ENCODE measurements around the gene SLC22A31. TPM values are rescaled to one million over a fixed set of nuclear protein-coding genes. Genes with fewer than 3 reads are reported as not detected.

Gene SLC22A31
- polyA plus RNA-seq, 1 of the 3 experiments (the other 2 are of a cell fraction): 0.07 TPM

- peaks cover 3% of the 10 kb centered on the region for H3F3A ChIP-seq (replicated peaks; ENCODE audit: insufficient read depth)
- DNase-seq: peak; percentile 59
- H3K4me2 ChIP-seq: peak overlapping the region; percentile 52; the same call in 1 of the 2 replicates
- POLR2A ChIA-PET: no interaction called here
- no peaks in the 10 kb centered on the region for H3K36me3 ChIP-seq (replicated peaks in 1 of 2; ENCODE audit: control insufficient read depth in 1 of 2, insufficient read depth in 2 of 2, low read length in 1 of 2)
- H3K9me2 ChIP-seq: no peaks in the 10 kb centered on the region
- H3K79me2 ChIP-seq (ENCODE audit: insufficient read depth): no peaks in the 10 kb centered on the region
- CTCF ChIA-PET: interaction anchor here (1.3 kb wide), 1 partner anchor 17 kb away, joined by 3 read pairs; no protein-coding TSS in a partner anchor
- H3K27ac ChIP-seq (ENCODE audit: low read depth in 2 of 2, low read length in 1 of 2): no peak overlapping the region
- peak overlapping the region in 1 of 2 experiments; percentile 19; a peak in 1 of 4 replicates for H3K4me3 ChIP-seq (ENCODE audit: low read depth in 2 of 2, low read length in 1 of 2)
- 26% methylated on average over 20 of the region's 38 CpGs for WGBS (ENCODE audit: low lambda C conversion rate)
- H4K20me1 ChIP-seq (ENCODE audit: insufficient read depth): no peaks in the 10 kb centered on the region
- TF ChIP-seq JUND (IDR thresholded peaks at IDR 0.05): no peak
- TF ChIP-seq, protein P1, sequence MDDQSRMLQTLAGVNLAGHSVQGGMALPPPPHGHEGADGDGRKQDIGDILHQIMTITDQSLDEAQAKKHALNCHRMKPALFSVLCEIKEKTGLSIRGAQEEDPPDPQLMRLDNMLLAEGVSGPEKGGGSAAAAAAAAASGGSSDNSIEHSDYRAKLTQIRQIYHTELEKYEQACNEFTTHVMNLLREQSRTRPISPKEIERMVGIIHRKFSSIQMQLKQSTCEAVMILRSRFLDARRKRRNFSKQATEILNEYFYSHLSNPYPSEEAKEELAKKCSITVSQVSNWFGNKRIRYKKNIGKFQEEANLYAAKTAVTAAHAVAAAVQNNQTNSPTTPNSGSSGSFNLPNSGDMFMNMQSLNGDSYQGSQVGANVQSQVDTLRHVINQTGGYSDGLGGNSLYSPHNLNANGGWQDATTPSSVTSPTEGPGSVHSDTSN (IDR thresholded peaks at IDR 0.05): no peak
- no peak for TF ChIP-seq CTCF (IDR thresholded peaks at IDR 0.05)
- TF ChIP-seq TEAD4 (IDR thresholded peaks at IDR 0.05; ENCODE audit: borderline replicate concordance, insufficient read depth): no peak
- no peak for TF ChIP-seq CHD2 (IDR thresholded peaks at IDR 0.05; ENCODE audit: low read length, partially characterized antibody)
- TF ChIP-seq MXI1 (IDR thresholded peaks at IDR 0.05; ENCODE audit: low read depth, low read length): no peak
- TF ChIP-seq MAX (IDR thresholded peaks at IDR 0.05; ENCODE audit: low read depth): no peak
- TF ChIP-seq TAF1 (IDR thresholded peaks at IDR 0.05; ENCODE audit: borderline replicate concordance, low read depth, low read length): no peak
- no peak for TF ChIP-seq GABPA (IDR thresholded peaks at IDR 0.05; ENCODE audit: low read depth)
- TF ChIP-seq, protein P2, sequence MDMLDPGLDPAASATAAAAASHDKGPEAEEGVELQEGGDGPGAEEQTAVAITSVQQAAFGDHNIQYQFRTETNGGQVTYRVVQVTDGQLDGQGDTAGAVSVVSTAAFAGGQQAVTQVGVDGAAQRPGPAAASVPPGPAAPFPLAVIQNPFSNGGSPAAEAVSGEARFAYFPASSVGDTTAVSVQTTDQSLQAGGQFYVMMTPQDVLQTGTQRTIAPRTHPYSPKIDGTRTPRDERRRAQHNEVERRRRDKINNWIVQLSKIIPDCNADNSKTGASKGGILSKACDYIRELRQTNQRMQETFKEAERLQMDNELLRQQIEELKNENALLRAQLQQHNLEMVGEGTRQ (IDR thresholded peaks at IDR 0.05; ENCODE audit: borderline replicate concordance, low read depth, low read length): no peak
- TF ChIP-seq TCF12 (IDR thresholded peaks at IDR 0.05): no peak
- no peak for TF ChIP-seq NFIC (IDR thresholded peaks at IDR 0.05; ENCODE audit: borderline replicate concordance)
- H3K9ac ChIP-seq: no peak overlapping the region
- H3K27me3 ChIP-seq (ENCODE audit: insufficient read depth): peaks cover 8% of the 10 kb centered on the region; the same call in 1 of the 2 replicates
- H3K4me1 ChIP-seq (ENCODE audit: control insufficient read depth in 1 of 2, insufficient read depth in 2 of 2, low read depth in 1 of 2, low read length in 1 of 2): peaks cover 0 to 15% of the 10 kb centered on the region in 2 experiments; a peak in 1 of 4 replicates
- H3K9me3 ChIP-seq: no peaks in the 10 kb centered on the region
- H2AFZ ChIP-seq (ENCODE audit: low read depth): no peak overlapping the region
These were observed 6.6 kb downstream of the SLC22A31 start for GRCh38 chr16:89193576-89194293.

All from SK-N-SH (cell line).